K562 (cell line): ENCODE data around the gene EXD2. TPM values are rescaled to one million over a fixed set of nuclear protein-coding genes. Genes with fewer than 3 reads are reported as not detected.
A peak's percentile ranks its signal among the peaks of the same experiment; 100 is the strongest.

Experiments used
- ATAC-seq: fragments of 200-7000 bp; cut with Tn5 transposase; 3 replicates; pipeline ENCODE4 v1.9.1; 2020; ENCODE audit warnings: moderate library complexity
- BruUV-seq: library from RNA; stranded (reverse); fragments of 400-500 nt; replicated peaks from 2 replicates; lab custom pipeline; 2021; lab: Mats Ljungman, UMichigan
- CTCF ChIA-PET: fragments of 300-600 bp; formaldehyde crosslinking; extraction: SDS; loops from one replicate; lab custom pipeline; 2021; ENCODE audit warnings: low intra/inter-chr PET ratio; lab: Yijun Ruan, JAX
- POLR2A ChIA-PET: fragments of 300-600, 350-650 bp; sonication (Branson Sonifier 250); formaldehyde crosslinking; extraction: SDS; loops from one replicate; lab custom pipeline; 2021; ENCODE audit warnings: antibody characterized with exemption, inconsistent platforms; lab: Yijun Ruan, JAX
- DNase-seq, 4 experiments: peaks; one replicate each; pipeline versions ENCODE4 v3.0.0 to v3.0.0-alpha.2; 2011 to 2018; ENCODE audit warnings: low spot score in 3 of 4, mixed read lengths in 3 of 4; ENCODE audit errors: extremely low read depth in 1 of 4
- FAIRE-seq: peaks from 2 replicates; lab custom pipeline; 2011; peaks lifted over from hg19 to GRCh38; lab: Jason Lieb, UNC
- H2AFZ ChIP-seq: 2 replicates; pipeline ENCODE4 v1.6.0; 2011; ENCODE audit warnings: low read depth, low read length, control low read depth, inconsistent platforms
- H3K27ac ChIP-seq: fragments of 200-600 bp; 3 replicates; pipeline ENCODE4 v1.8.0; 2011; ENCODE audit warnings: low read depth, mild to moderate bottlenecking, control low read depth, inconsistent platforms, low read length, moderate library complexity, mixed read lengths; ENCODE audit errors: extremely low read depth
- H3K27me3 ChIP-seq, 2 experiments: fragments of 300-600 bp in 1 of 2; 2 replicates in 1 of 2; 3 replicates in 1 of 2; pipeline versions ENCODE4 v1.6.0 to v1.8.0; 2011; ENCODE audit warnings: inconsistent platforms in 2 of 2, low read length in 2 of 2, mild to moderate bottlenecking in 1 of 2, mixed read lengths in 1 of 2, moderate library complexity in 1 of 2; ENCODE audit not compliant: control insufficient read depth in 2 of 2, insufficient read depth in 2 of 2
- H3K36me3 ChIP-seq: fragments of 300-600 bp; 3 replicates; pipeline ENCODE4 v1.8.0; 2011; ENCODE audit warnings: mild to moderate bottlenecking, low read length, inconsistent platforms; ENCODE audit not compliant: control insufficient read depth, insufficient read depth
- H3K4me1 ChIP-seq, 2 experiments: fragments of 200-600 bp in 1 of 2; replicated peaks in 1 of 2; 2 replicates in 1 of 2; 3 replicates in 1 of 2; pipeline versions ENCODE4 v1.5.1 to v1.8.0; 2011; ENCODE audit warnings: inconsistent platforms in 2 of 2, low read length in 2 of 2, mild to moderate bottlenecking in 1 of 2, mixed read lengths in 1 of 2, moderate library complexity in 1 of 2; ENCODE audit not compliant: control insufficient read depth in 2 of 2, insufficient read depth in 2 of 2
- H3K4me2 ChIP-seq: 2 replicates; pipeline ENCODE4 v1.6.1; 2011; ENCODE audit warnings: low read length, control low read depth, inconsistent platforms, mixed read lengths; ENCODE audit not compliant: insufficient read depth
- H3K4me3 ChIP-seq: fragments of 200-600 bp; sonication (generic), shearing (Covaris generic); 2 replicates; pipeline ENCODE4 v1.5.1; 2016; ENCODE audit warnings: control low read depth, inconsistent platforms
- H3K79me2 ChIP-seq: fragments of 200-600 bp; 3 replicates; pipeline ENCODE4 v1.8.0; 2011; ENCODE audit warnings: low read length, inconsistent platforms; ENCODE audit not compliant: control insufficient read depth, insufficient read depth
- H3K9ac ChIP-seq, 2 experiments: 2 replicates each; pipeline versions ENCODE4 v1.6.0 to v1.6.1; 2011; ENCODE audit warnings: low read depth in 2 of 2, low read length in 2 of 2, control low read depth in 1 of 2, inconsistent platforms in 1 of 2, mild to moderate bottlenecking in 1 of 2, mixed read lengths in 1 of 2; ENCODE audit not compliant: insufficient read depth in 1 of 2
- H3K9me1 ChIP-seq: one replicate; pipeline ENCODE4 v1.6.0; 2011; ENCODE audit warnings: inconsistent platforms, mild to moderate bottlenecking, low read length, moderate library complexity; ENCODE audit not compliant: control insufficient read depth, insufficient read depth
- H3K9me3 ChIP-seq: replicated peaks from 2 replicates; pipeline ENCODE4 v1.5.1; 2011; ENCODE audit warnings: low read depth, low read length, inconsistent platforms; ENCODE audit not compliant: control insufficient read depth, insufficient read depth
- H4K20me1 ChIP-seq: replicated peaks from 2 replicates; pipeline ENCODE4 v1.6.1; 2011; ENCODE audit warnings: low read length, inconsistent platforms, mixed read lengths; ENCODE audit not compliant: control insufficient read depth, insufficient read depth
- AFF1 ChIP-seq, 2 experiments: fragments of 450-650 bp; IDR thresholded peaks; 2 replicates each; pipeline ENCODE4 v1.6.1; 2018; ENCODE audit warnings: mild to moderate bottlenecking in 2 of 2, low read depth in 1 of 2; ENCODE audit not compliant: partially characterized antibody in 2 of 2
- AFF4 ChIP-seq: sonication (generic); formaldehyde crosslinking; IDR thresholded peaks from 2 replicates; pipeline ENCODE4 v1.8.0; 2023; ENCODE audit warnings: mild to moderate bottlenecking, missing genetic modification reagents
- DMBX1 ChIP-seq: fragments of 250-450 bp; sonication (Bioruptor Pico); IDR thresholded peaks from 2 replicates; pipeline ENCODE4 v1.8.0; 2022; ENCODE audit warnings: inconsistent platforms, mild to moderate bottlenecking, moderate library complexity, borderline replicate concordance
- HEY1 ChIP-seq: fragments of 250-450 bp; sonication (Bioruptor Pico); IDR thresholded peaks from 2 replicates; pipeline ENCODE4 v1.5.0; 2020; ENCODE audit warnings: mild to moderate bottlenecking, moderate library complexity, borderline replicate concordance
- HMGXB4 ChIP-seq: sonication (generic); formaldehyde crosslinking; IDR thresholded peaks from 2 replicates; pipeline ENCODE4 v1.8.1; 2023; ENCODE audit warnings: mild to moderate bottlenecking, missing genetic modification reagents
- ILK ChIP-seq: fragments of 450-650 bp; IDR thresholded peaks from 2 replicates; pipeline ENCODE4 v1.6.1; 2016; ENCODE audit warnings: missing genetic modification characterization, low read depth, mild to moderate bottlenecking, missing compliant biosample characterization, moderate library complexity, borderline replicate concordance
- MEF2D ChIP-seq: conservative IDR thresholded peaks from 2 replicates; pipeline ENCODE4 v1.6.1; 2016; ENCODE audit warnings: low read depth, missing genetic modification characterization, missing compliant biosample characterization
- MTA1 ChIP-seq: fragments of 450-650 bp; IDR thresholded peaks from 2 replicates; pipeline ENCODE4 v1.6.1; 2017; ENCODE audit warnings: borderline replicate concordance
- NFE2 ChIP-seq: IDR thresholded peaks from 2 replicates; pipeline ENCODE4 v1.6.1; 2014; ENCODE audit warnings: antibody characterized with exemption, low read depth
- NR2C1 ChIP-seq, 2 experiments: fragments of 450-650 bp; IDR thresholded peaks; 2 replicates each; pipeline ENCODE4 v1.6.1; 2017; ENCODE audit warnings: mild to moderate bottlenecking in 2 of 2, antibody characterized with exemption in 1 of 2, inconsistent platforms in 1 of 2, missing compliant biosample characterization in 1 of 2, missing genetic modification characterization in 1 of 2
- ZNF12 ChIP-seq: sonication (generic); formaldehyde crosslinking; IDR thresholded peaks from 2 replicates; pipeline ENCODE4 v1.4.0; 2020; ENCODE audit warnings: mild to moderate bottlenecking, missing genetic modification reagents
- ZNF124 ChIP-seq: sonication (generic); formaldehyde crosslinking; IDR thresholded peaks from 2 replicates; pipeline ENCODE4 v1.8.1; 2022; ENCODE audit warnings: missing genetic modification reagents
- ZNF316 ChIP-seq: fragments of 450-650 bp; IDR thresholded peaks from 2 replicates; pipeline ENCODE4 v1.6.1; 2016
- WGBS: fragments of 100-300 bp; shearing (Covaris generic); methylation state at CpG from one replicate; pipeline ENCODE4 v1.1.6; 2016; ENCODE audit warnings: low coverage, mixed read lengths; ENCODE audit not compliant: insufficient coverage; ENCODE audit errors: missing lambda C conversion rate; 5-methylcytosine and 5-hydroxymethylcytosine counted together
- in situ Hi-C: fragments of 300-500 bp; cut with MboI; formaldehyde crosslinking; loops from 4 replicates; pipeline ENCODE4 v1.15.0; 2018; ENCODE audit warnings: inconsistent platforms, mixed read lengths
- intact Hi-C: fragments of 100-400 bp; cut with micrococcal nuclease; formaldehyde crosslinking; loops from 2 replicates; pipeline ENCODE4 v1.14.2; 2022
- polyA plus RNA-seq, 8 experiments: library from polyadenylated mRNA; depleted of rRNA in 4 of 8; stranded (reverse) in 5 of 8; unstranded in 3 of 8; fragments of >200 nt; fragmentation: Nextera tagmentation in 2 of 8; fragmentation: Illumina TruSeq in 1 of 8; extraction: Ambion mirVana in 2 of 8; extraction: Trizol in 1 of 8; gene quantifications; 2 replicates each; pipeline versions ENCODE4 v1.2.1 to v1.2.3, GENCODE V29; 2011 to 2014; ENCODE audit warnings: inconsistent platforms in 1 of 8, missing spikeins in 1 of 8
- total RNA-seq, 7 experiments: library from RNA; depleted of rRNA in 6 of 7; stranded (reverse); fragments of >200 nt in 6 of 7; fragmentation: Illumina TruSeq in 2 of 7; extraction: Trizol in 2 of 7; gene quantifications; 2 replicates each; pipeline versions ENCODE4 v1.2.1 to v1.2.3, GENCODE V29; 2011 to 2021; ENCODE audit warnings: low replicate concordance in 1 of 7

Gene EXD2
- total and polyA plus RNA-seq, 9 of the 15 experiments (the other 6 are each of a cell fraction or from before 2014, with no cell fraction given) = 1.6 to 7.5 (median 3.7) TPM

GRCh38 chr14:69241577-69241976 lies 50.3 kb downstream of the EXD2 start:
- no TSS peak for BruUV-seq
- Histone ChIP-seq H3K36me3 (peaks cover 5% of the 10 kb centered on the region; the same call in 1 of the 3 replicates), H2AFZ (no peak overlapping the region), H3K9me3 (no peaks in the 10 kb centered on the region), H3K27ac (no peak overlapping the region), H3K4me1 (peaks cover 3% of the 10 kb centered on the region in 2 experiments; a peak in 1 of 5 replicates), H3K27me3 (no peaks in the 10 kb centered on the region), H3K9ac (no peak overlapping the region), H4K20me1 (no peaks in the 10 kb centered on the region), H3K79me2 (no peaks in the 10 kb centered on the region), H3K9me1 (no peaks in the 10 kb centered on the region), H3K4me3 (no peak overlapping the region), H3K4me2 (no peak overlapping the region)
- intact Hi-C loops (loop anchor here (5.0 to 10.0 kb wide), 2 partner anchors 114 to 333 kb away; partner anchors contain the start of gene CCDC177), in situ Hi-C loops (no loop called here)
- CTCF ChIA-PET = interaction anchor here (1.9 kb wide), 1 partner anchor 219 kb away, joined by 7 read pairs; no protein-coding TSS in a partner anchor
- 61% methylated on average over 2 of the region's 2 CpGs for WGBS
- FAIRE-seq = no peak
- DNase-seq = no peak
- ATAC-seq = no peak
- POLR2A ChIA-PET = no interaction called here
- TF ChIP-seq HEY1 (CRISPR knock-in tag) (no peak), AFF1 (IDR thresholded peaks at IDR 0.05; ENCODE audit: low read depth in 1 of 2, partially characterized antibody in 2 of 2) (peak in 1 of 2 experiments; percentile 73), NR2C1 (IDR thresholded peaks at IDR 0.05) (no peak), NR2C1 (tag; IDR thresholded peaks at IDR 0.05) (0 out of 2 replicates have a peak, but pooled peaks have one; percentile 32), ZNF316 (no peak), DMBX1 (no peak), AFF4 (no peak), ILK (tag) (no peak), MTA1 (no peak), ZNF124 (no peak), MEF2D (tag) (no peak), HMGXB4 (no peak), ZNF12 (CRISPR knock-in tag) (no peak), NFE2 (no peak)
